HEK293 (cell line): Measurements from ENCODE around the gene TCIRG1.

Experiments
- BCL11B ChIP-seq: fragments of 450-650 bp; formaldehyde crosslinking; IDR thresholded peaks from 2 replicates; pipeline ENCODE4 v1.5.1; 2016; ENCODE audit warnings: low read depth, missing biosample characterization, missing genetic modification characterization
- EGR2 ChIP-seq: fragments of 450-650 bp; formaldehyde crosslinking; IDR thresholded peaks from 2 replicates; pipeline ENCODE4 v1.5.1; 2016; ENCODE audit warnings: low read depth, missing biosample characterization, missing genetic modification characterization
- GLI2 ChIP-seq: fragments of 450-650 bp; formaldehyde crosslinking; IDR thresholded peaks from 2 replicates; pipeline ENCODE4; 2017; ENCODE audit warnings: missing biosample characterization, missing genetic modification characterization, low read depth, borderline replicate concordance
- HOXC10 ChIP-seq: sonication (generic); formaldehyde crosslinking; IDR thresholded peaks from 2 replicates; pipeline ENCODE4 v1.8.1; 2023; ENCODE audit warnings: mild to moderate bottlenecking, missing genetic modification reagents
- KLF1 ChIP-seq: fragments of 450-650 bp; formaldehyde crosslinking; IDR thresholded peaks from 2 replicates; pipeline ENCODE4 v1.5.1; 2016; ENCODE audit warnings: missing biosample characterization, missing genetic modification characterization
- PRDM10 ChIP-seq: fragments of 450-650 bp; formaldehyde crosslinking; IDR thresholded peaks from 2 replicates; pipeline ENCODE4 v1.5.1; 2016; ENCODE audit warnings: missing biosample characterization, missing genetic modification characterization
- WT1 ChIP-seq: fragments of 450-650 bp; formaldehyde crosslinking; IDR thresholded peaks from 2 replicates; pipeline ENCODE4 v1.5.1; 2016; ENCODE audit warnings: missing biosample characterization, missing genetic modification characterization
- YY2 ChIP-seq: fragments of 450-650 bp; formaldehyde crosslinking; IDR thresholded peaks from 2 replicates; pipeline ENCODE4 v1.5.1; 2016; ENCODE audit warnings: missing biosample characterization, missing genetic modification characterization
- ZBTB17 ChIP-seq: fragments of 450-650 bp; formaldehyde crosslinking; IDR thresholded peaks from 2 replicates; pipeline ENCODE4 v1.5.1; 2016; ENCODE audit warnings: missing biosample characterization, missing genetic modification characterization
- ZBTB26 ChIP-seq: fragments of 450-650 bp; formaldehyde crosslinking; optimal IDR thresholded peaks from 2 replicates; pipeline ENCODE3; 2016; ENCODE audit warnings: missing biosample characterization, mild to moderate bottlenecking, missing genetic modification characterization
- ZFHX2 ChIP-seq: fragments of 450-650 bp; formaldehyde crosslinking; conservative IDR thresholded peaks from 2 replicates; pipeline ENCODE4 v1.5.1; 2016; ENCODE audit warnings: missing biosample characterization, missing genetic modification characterization
- ZFP37 ChIP-seq: fragments of 450-650 bp; formaldehyde crosslinking; IDR thresholded peaks from 2 replicates; pipeline ENCODE4 v1.5.1; 2016; ENCODE audit warnings: missing biosample characterization, missing genetic modification characterization
- ZFP69B ChIP-seq: fragments of 450-650 bp; formaldehyde crosslinking; IDR thresholded peaks from 2 replicates; pipeline ENCODE4 v1.5.1; 2016; ENCODE audit warnings: missing biosample characterization, missing genetic modification characterization
- ZIC2 ChIP-seq: fragments of 450-650 bp; formaldehyde crosslinking; IDR thresholded peaks from 2 replicates; pipeline ENCODE4 v1.5.1; 2016; ENCODE audit warnings: missing biosample characterization, missing genetic modification characterization
- ZNF10 ChIP-seq: fragments of 450-650 bp; formaldehyde crosslinking; IDR thresholded peaks from 2 replicates; pipeline ENCODE4 v1.5.1; 2017; ENCODE audit warnings: missing biosample characterization, missing genetic modification characterization
- ZNF157 ChIP-seq: fragments of 450-650 bp; formaldehyde crosslinking; IDR thresholded peaks from 2 replicates; pipeline ENCODE4 v1.5.1; 2016; ENCODE audit warnings: missing biosample characterization, missing genetic modification characterization
- ZNF248 ChIP-seq: fragments of 450-650 bp; formaldehyde crosslinking; IDR thresholded peaks from 2 replicates; pipeline ENCODE4 v1.5.1; 2017; ENCODE audit warnings: missing biosample characterization, missing genetic modification characterization
- ZNF324 ChIP-seq: fragments of 450-650 bp; formaldehyde crosslinking; IDR thresholded peaks from 2 replicates; pipeline ENCODE4 v1.5.1; 2016; ENCODE audit warnings: missing biosample characterization, missing genetic modification characterization
- ZNF362 ChIP-seq: fragments of 450-650 bp; formaldehyde crosslinking; IDR thresholded peaks from 2 replicates; pipeline ENCODE4 v1.5.1; 2016; ENCODE audit warnings: missing biosample characterization, missing genetic modification characterization
- ZNF391 ChIP-seq: fragments of 450-650 bp; formaldehyde crosslinking; IDR thresholded peaks from 2 replicates; pipeline ENCODE4 v1.5.1; 2016; ENCODE audit warnings: low read depth, missing biosample characterization, missing genetic modification characterization, borderline replicate concordance
- ZNF518A ChIP-seq: fragments of 450-650 bp; formaldehyde crosslinking; conservative IDR thresholded peaks from 2 replicates; pipeline ENCODE4 v1.5.1; 2016; ENCODE audit warnings: low read depth, missing biosample characterization, missing genetic modification characterization
- ZNF530 ChIP-seq: fragments of 450-650 bp; formaldehyde crosslinking; IDR thresholded peaks from 2 replicates; pipeline ENCODE4 v1.5.1; 2016; ENCODE audit warnings: low read depth, missing biosample characterization, missing genetic modification characterization
- ZNF585B ChIP-seq: fragments of 450-650 bp; formaldehyde crosslinking; IDR thresholded peaks from 2 replicates; pipeline ENCODE4 v1.5.1; 2016; ENCODE audit warnings: missing biosample characterization, missing genetic modification characterization
- ZNF596 ChIP-seq: fragments of 450-650 bp; IDR thresholded peaks from 2 replicates; pipeline ENCODE4 v1.5.0; 2018; ENCODE audit warnings: missing biosample characterization, mild to moderate bottlenecking, missing genetic modification characterization, moderate library complexity
- ZNF600 ChIP-seq: fragments of 450-650 bp; formaldehyde crosslinking; IDR thresholded peaks from 2 replicates; pipeline ENCODE4 v1.5.1; 2016; ENCODE audit warnings: missing biosample characterization, missing genetic modification characterization
- ZNF704 ChIP-seq: fragments of 450-650 bp; formaldehyde crosslinking; IDR thresholded peaks from 2 replicates; pipeline ENCODE4 v1.5.1; 2016; ENCODE audit warnings: missing biosample characterization, missing genetic modification characterization
- ZNF792 ChIP-seq: fragments of 450-650 bp; formaldehyde crosslinking; IDR thresholded peaks from 2 replicates; pipeline ENCODE4 v1.5.1; 2016; ENCODE audit warnings: missing biosample characterization, missing genetic modification characterization
- ZSCAN30 ChIP-seq: fragments of 450-650 bp; IDR thresholded peaks from 2 replicates; pipeline ENCODE4 v1.5.1; 2018; ENCODE audit warnings: missing biosample characterization, mild to moderate bottlenecking, missing genetic modification characterization, moderate library complexity

TCIRG1 gene

GRCh38 chr11:68030318-68031143 is 8.3 kb upstream of the TCIRG1 start, which contains the start of gene NDUFS8 (continued):
- TF ChIP-seq ZBTB17 (0 out of 2 replicates have a peak, but pooled peaks have one; percentile 30), ZNF10 (tag by site-specific recombination) (0 out of 2 replicates have a peak, but pooled peaks have one; percentile 37), ZNF391 (tag by site-specific recombination) (no peak), ZNF324 (tag by site-specific recombination) (peak; percentile 41; the same call in 1 of the 2 replicates), ZNF585B (tag by site-specific recombination) (no peak), ZNF248 (no peak), ZNF792 (tag by site-specific recombination) (no peak), ZBTB26 (tag by site-specific recombination) (peak; percentile 61), ZNF600 (tag by site-specific recombination) (no peak), ZFP69B (tag by site-specific recombination) (peak; percentile 96), WT1 (tag by site-specific recombination) (no peak), GLI2 (tag by site-specific recombination) (no peak), ZNF596 (tag by site-specific recombination) (no peak), ZNF530 (no peak), ZSCAN30 (tag by site-specific recombination) (no peak; the same call in 1 of the 2 replicates), ZNF362 (tag by site-specific recombination) (no peak), EGR2 (peak; percentile 43; the same call in 1 of the 2 replicates), ZFP37 (tag by site-specific recombination) (no peak), ZNF157 (no peak), ZNF704 (tag by site-specific recombination) (no peak), KLF1 (tag by site-specific recombination) (peak; percentile 54), ZNF518A (tag by site-specific recombination) (peak; percentile 59), PRDM10 (peak; percentile 57), ZIC2 (tag by site-specific recombination) (no peak; the same call in 1 of the 2 replicates), BCL11B (tag by site-specific recombination) (no peak), ZFHX2 (tag by site-specific recombination) (0 out of 2 replicates have a peak, but pooled peaks have one; percentile 10), HOXC10 (CRISPR knock-in tag) (no peak), YY2 (tag by site-specific recombination) (peak; percentile 55; the same call in 1 of the 2 replicates)
